ENCODE results near the gene LRP3.

Gene LRP3

GRCh38 chr19:33241091-33241529 is 47.0 kb downstream of the LRP3 start:
- Histone ChIP-seq H3K79me2 (ENCODE audit: control insufficient read depth, low read length) (no peaks in the 10 kb centered on the region), H3K9me2 (replicated peaks; ENCODE audit: control insufficient read depth, low read length) (no peaks in the 10 kb centered on the region), H3K4me2 (ENCODE audit: low read length) (no peak overlapping the region), H3F3A (ENCODE audit: control insufficient read depth, insufficient read depth) (no peaks in the 10 kb centered on the region), H3K27me3 (ENCODE audit: control insufficient read depth, low read length) (no peaks in the 10 kb centered on the region), H3K4me1 (ENCODE audit: control insufficient read depth, low read length) (no peaks in the 10 kb centered on the region), H4K20me1 (ENCODE audit: control insufficient read depth, insufficient read depth, low read depth, low read length) (no peaks in the 10 kb centered on the region), H3K9me3 (ENCODE audit: control insufficient read depth, insufficient read depth, low read length) (peaks cover 14% of the 10 kb centered on the region), H3K4me3 (ENCODE audit: low read length) (no peak overlapping the region), H3K36me3 (ENCODE audit: control insufficient read depth, low read length) (no peaks in the 10 kb centered on the region), H3K27ac (ENCODE audit: low read depth, low read length) (no peak overlapping the region)
- TF ChIP-seq CTCF (IDR thresholded peaks at IDR 0.05; ENCODE audit: low read depth, low read length, poor library complexity, severe bottlenecking) (no peak), EZH2phosphoT487 (IDR thresholded peaks at IDR 0.05; ENCODE audit: borderline replicate concordance, low read length) (no peak)

- H3K4me1 ChIP-seq (ENCODE audit: control insufficient read depth, low read length), result no peaks in the 10 kb centered on the region
- H3K4me2 ChIP-seq (ENCODE audit: low read length), result no peak overlapping the region
- peaks cover 18% of the 10 kb centered on the region for H3K9me3 ChIP-seq (ENCODE audit: control insufficient read depth, insufficient read depth, low read length)
These were observed 47.5 kb downstream of the LRP3 start for GRCh38 chr19:33241530-33242101.

GRCh38 chr19:33242131-33242530 is 48.0 kb downstream of the LRP3 start:
- H3K9me3 ChIP-seq (ENCODE audit: control insufficient read depth, insufficient read depth, low read length), result peaks cover 18% of the 10 kb centered on the region
- no peaks in the 10 kb centered on the region for H3K79me2 ChIP-seq (ENCODE audit: control insufficient read depth, low read length)
- no peaks in the 10 kb centered on the region for H3K36me3 ChIP-seq (ENCODE audit: control insufficient read depth, low read length)
- H3K9me2 ChIP-seq (replicated peaks; ENCODE audit: control insufficient read depth, low read length), result no peaks in the 10 kb centered on the region
- H3K4me3 ChIP-seq (ENCODE audit: low read length), result no peak overlapping the region
- H4K20me1 ChIP-seq (ENCODE audit: control insufficient read depth, insufficient read depth, low read depth, low read length), result no peaks in the 10 kb centered on the region
- H3K4me2 ChIP-seq (ENCODE audit: low read length), result no peak overlapping the region
- H3K27ac ChIP-seq (ENCODE audit: low read depth, low read length), result no peak overlapping the region
- TF ChIP-seq EZH2phosphoT487 (IDR thresholded peaks at IDR 0.05; ENCODE audit: borderline replicate concordance, low read length) (no peak), CTCF (IDR thresholded peaks at IDR 0.05; ENCODE audit: low read depth, low read length, poor library complexity, severe bottlenecking) (no peak)
- H3K4me1 ChIP-seq (ENCODE audit: control insufficient read depth, low read length), result no peaks in the 10 kb centered on the region
- H3F3A ChIP-seq (ENCODE audit: control insufficient read depth, insufficient read depth), result no peaks in the 10 kb centered on the region
- H3K27me3 ChIP-seq (ENCODE audit: control insufficient read depth, low read length), result no peaks in the 10 kb centered on the region

More at GRCh38 chr19:33241530-33242101, 47.5 kb downstream of the LRP3 start:
- Histone ChIP-seq H3K27ac (ENCODE audit: low read depth, low read length) (no peak overlapping the region), H3K27me3 (ENCODE audit: control insufficient read depth, low read length) (no peaks in the 10 kb centered on the region), H3K4me3 (ENCODE audit: low read length) (no peak overlapping the region), H4K20me1 (ENCODE audit: control insufficient read depth, insufficient read depth, low read depth, low read length) (no peaks in the 10 kb centered on the region), H3K36me3 (ENCODE audit: control insufficient read depth, low read length) (no peaks in the 10 kb centered on the region), H3F3A (ENCODE audit: control insufficient read depth, insufficient read depth) (no peaks in the 10 kb centered on the region), H3K79me2 (ENCODE audit: control insufficient read depth, low read length) (no peaks in the 10 kb centered on the region), H3K9me2 (replicated peaks; ENCODE audit: control insufficient read depth, low read length) (no peaks in the 10 kb centered on the region)
- TF ChIP-seq EZH2phosphoT487 (IDR thresholded peaks at IDR 0.05; ENCODE audit: borderline replicate concordance, low read length), result no peak
- peak; percentile 75 for TF ChIP-seq CTCF (IDR thresholded peaks at IDR 0.05; ENCODE audit: low read depth, low read length, poor library complexity, severe bottlenecking)

All from DOHH2 (cell line).